H9 (cell line): ENCODE results near the gene MALSU1. TPM values are rescaled to one million over a fixed set of nuclear protein-coding genes. Genes with fewer than 3 reads are reported as not detected.

Source experiments
- DNase-seq: peaks from one replicate; pipeline ENCODE4 v3.0.0-alpha.2; 2017
- H2AFZ ChIP-seq: one replicate; pipeline ENCODE4 v1.6.1; 2013; ENCODE audit warnings: mild to moderate bottlenecking, low read length, control low read depth, moderate library complexity
- H2AK5ac ChIP-seq: 2 replicates; pipeline ENCODE4 v1.6.1; 2013; ENCODE audit warnings: low read length, control low read depth, mixed read lengths; ENCODE audit not compliant: insufficient read length
- H2BK120ac ChIP-seq: one replicate; pipeline ENCODE4 v1.6.1; 2013; ENCODE audit warnings: low read depth, mild to moderate bottlenecking, low read length, control low read depth, inconsistent platforms; ENCODE audit not compliant: poor library complexity, severe bottlenecking
- H2BK12ac ChIP-seq: 2 replicates; pipeline ENCODE4 v1.6.1; 2013; ENCODE audit warnings: low read length, control low read depth, mixed read lengths, low read depth; ENCODE audit not compliant: insufficient read length
- H2BK15ac ChIP-seq: 2 replicates; pipeline ENCODE4 v1.6.1; 2013; ENCODE audit warnings: low read depth, low read length, control low read depth
- H2BK20ac ChIP-seq: one replicate; pipeline ENCODE4 v1.6.1; 2013; ENCODE audit warnings: low read depth, mild to moderate bottlenecking, low read length, control low read depth, inconsistent platforms; ENCODE audit not compliant: poor library complexity, severe bottlenecking
- H2BK5ac ChIP-seq: 2 replicates; pipeline ENCODE4 v1.6.1; 2013; ENCODE audit warnings: low read length, control low read depth, mixed read lengths; ENCODE audit not compliant: insufficient read length
- H3K14ac ChIP-seq: 2 replicates; pipeline ENCODE4 v1.6.1; 2013; ENCODE audit warnings: low read length, control low read depth; ENCODE audit not compliant: insufficient read depth
- H3K18ac ChIP-seq: 2 replicates; pipeline ENCODE4 v1.6.1; 2013; ENCODE audit warnings: low read depth, mild to moderate bottlenecking, mixed read lengths, low read length, control low read depth; ENCODE audit not compliant: insufficient read length
- H3K23ac ChIP-seq: 2 replicates; pipeline ENCODE4 v1.6.1; 2013; ENCODE audit warnings: low read length, control low read depth, mixed read lengths, low read depth; ENCODE audit not compliant: insufficient read length
- H3K23me2 ChIP-seq: 2 replicates; pipeline ENCODE4 v1.6.1; 2013; ENCODE audit warnings: low read depth, mild to moderate bottlenecking, mixed read lengths, low read length, control low read depth; ENCODE audit not compliant: insufficient read length, poor library complexity, severe bottlenecking
- H3K27ac ChIP-seq: 2 replicates; pipeline ENCODE4 v1.5.1; 2013; ENCODE audit warnings: low read length, control low read depth, mixed read lengths, low read depth; ENCODE audit not compliant: insufficient read length
- H3K27me3 ChIP-seq: 2 replicates; pipeline ENCODE4 v1.6.1; 2013; ENCODE audit warnings: low read length, control low read depth, inconsistent platforms; ENCODE audit not compliant: insufficient read depth
- H3K4ac ChIP-seq: 2 replicates; pipeline ENCODE4 v1.6.1; 2013; ENCODE audit warnings: low read depth, mild to moderate bottlenecking, control low read depth, inconsistent platforms, low read length, moderate library complexity
- H3K4me1 ChIP-seq: 2 replicates; pipeline ENCODE4 v1.6.1; 2013; ENCODE audit warnings: low read length, control low read depth, inconsistent platforms; ENCODE audit not compliant: insufficient read depth
- H3K4me2 ChIP-seq: 2 replicates; pipeline ENCODE4 v1.6.1; 2013; ENCODE audit warnings: low read length, control low read depth, mixed read lengths; ENCODE audit not compliant: insufficient read length, insufficient read depth
- H3K56ac ChIP-seq: 2 replicates; pipeline ENCODE4 v1.6.1; 2013; ENCODE audit warnings: low read depth, mild to moderate bottlenecking, mixed read lengths, low read length, control low read depth; ENCODE audit not compliant: insufficient read length
- H3K79me1 ChIP-seq: 2 replicates; pipeline ENCODE4 v1.6.1; 2013; ENCODE audit warnings: low read depth, mild to moderate bottlenecking, moderate library complexity, low read length, control low read depth, inconsistent platforms; ENCODE audit not compliant: insufficient read depth, poor library complexity, severe bottlenecking
- H3K79me2 ChIP-seq: 2 replicates; pipeline ENCODE4 v1.6.1; 2013; ENCODE audit warnings: low read length, control low read depth, inconsistent platforms; ENCODE audit not compliant: insufficient read depth
- H3K9ac ChIP-seq: 2 replicates; pipeline ENCODE4 v1.6.1; 2013; ENCODE audit warnings: low read length, control low read depth, mixed read lengths; ENCODE audit not compliant: insufficient read length; ENCODE audit errors: extremely low read depth
- H3K9me3 ChIP-seq: one replicate; pipeline ENCODE4 v1.6.1; 2013; ENCODE audit warnings: low read depth, low read length, inconsistent platforms; ENCODE audit not compliant: control insufficient read depth
- H3T11ph ChIP-seq: one replicate; pipeline ENCODE4 v1.6.1; 2013; ENCODE audit warnings: mild to moderate bottlenecking, low read length, control low read depth, inconsistent platforms
- H4K20me1 ChIP-seq: one replicate; pipeline ENCODE4 v1.6.1; 2013; ENCODE audit not compliant: control insufficient read depth, insufficient read length, insufficient read depth
- H4K5ac ChIP-seq: 2 replicates; pipeline ENCODE4 v1.6.1; 2013; ENCODE audit warnings: low read depth, mild to moderate bottlenecking, mixed read lengths, low read length, control low read depth; ENCODE audit not compliant: insufficient read length
- H4K8ac ChIP-seq: replicated peaks from 2 replicates; pipeline ENCODE4 v1.6.1; 2013; ENCODE audit warnings: low read length, control low read depth, mixed read lengths, low read depth; ENCODE audit not compliant: insufficient read length
- H4K91ac ChIP-seq: 2 replicates; pipeline ENCODE4 v1.6.1; 2013; ENCODE audit warnings: low read depth, mild to moderate bottlenecking, moderate library complexity, mixed read lengths, low read length, control low read depth; ENCODE audit not compliant: insufficient read length
- H3K27ac Mint-ChIP-seq, 3 experiments: 2 replicates in 2 of 3; 3 replicates in 1 of 3; pipeline ENCODE4 v1.8.0; 2020 to 2021; ENCODE audit warnings: mixed read lengths in 3 of 3, mild to moderate bottlenecking in 1 of 3, moderate library complexity in 1 of 3
- H3K27me3 Mint-ChIP-seq: 2 replicates; pipeline ENCODE4 v1.8.0; 2021; ENCODE audit warnings: low read depth, mild to moderate bottlenecking, moderate library complexity, mixed read lengths
- H3K36me3 Mint-ChIP-seq, 3 experiments: 2 replicates in 2 of 3; 3 replicates in 1 of 3; pipeline ENCODE4 v1.8.0; 2020 to 2021; ENCODE audit warnings: low read depth in 3 of 3, mixed read lengths in 3 of 3; ENCODE audit not compliant: insufficient read depth in 1 of 3
- H3K4me1 Mint-ChIP-seq, 2 experiments: 2 replicates each; pipeline ENCODE4 v1.8.0; 2020; ENCODE audit warnings: mixed read lengths in 2 of 2
- H3K4me3 Mint-ChIP-seq, 2 experiments: 2 replicates in 1 of 2; 3 replicates in 1 of 2; pipeline ENCODE4 v1.8.0; 2020 to 2021; ENCODE audit warnings: mild to moderate bottlenecking in 2 of 2, mixed read lengths in 2 of 2, moderate library complexity in 1 of 2
- H3K9me3 Mint-ChIP-seq, 2 experiments: 2 replicates in 1 of 2; 3 replicates in 1 of 2; pipeline ENCODE4 v1.8.0; 2020; ENCODE audit warnings: mild to moderate bottlenecking in 2 of 2, mixed read lengths in 2 of 2, moderate library complexity in 1 of 2
- WGBS: extraction: QIAGEN DNeasy Blood & Tissue Kit; methylation state at CpG from one replicate; pipeline ENCODE4 v1.1.7; 2013; ENCODE audit warnings: missing lambda C conversion rate, low lambda C conversion rate, mixed read lengths; ENCODE audit not compliant: insufficient read length; ENCODE audit errors: extremely low coverage; 5-methylcytosine and 5-hydroxymethylcytosine counted together
- total RNA-seq: library from RNA; stranded (reverse); gene quantifications from 2 replicates; pipeline ENCODE4 v1.2.1, GENCODE V29; 2021
- TF ChIP-seq, protein P1 (sequence below): fragments of 200-600 bp; sonication (generic); conservative IDR thresholded peaks from 3 replicates; pipeline ENCODE4 v1.8.0; 2021; ENCODE audit warnings: antibody characterized with exemption, mild to moderate bottlenecking

Gene MALSU1
- total RNA-seq, 1 experiment from 2014 or later = 83.4 TPM

DNA sequence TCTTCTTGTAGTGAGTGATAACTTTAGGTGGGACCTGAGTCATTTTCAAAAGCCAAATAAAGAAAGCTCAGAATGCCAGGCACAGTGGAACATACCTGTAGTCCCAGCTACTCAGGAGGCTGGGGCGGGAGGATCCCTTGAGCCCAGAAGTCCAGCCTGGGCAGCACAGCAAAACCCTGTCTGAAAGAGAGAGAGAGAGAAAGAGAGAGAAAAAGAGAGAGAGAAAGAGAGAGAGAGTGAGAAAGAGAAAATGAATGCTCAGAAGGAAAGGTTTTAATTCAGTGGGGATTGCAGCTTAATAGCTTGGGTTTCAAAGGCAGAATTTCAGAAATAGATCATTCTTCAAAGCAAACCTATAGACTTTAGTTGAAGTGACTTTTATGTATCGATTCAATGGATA, 26.9 kb upstream of the MALSU1 start:
- DNase-seq = no peak

More for the DNA sequence above, 26.9 kb upstream of the MALSU1 start:
- no peak overlapping the region for H3K18ac ChIP-seq
- H3K27ac Mint-ChIP-seq = no peak overlapping the region
- no peak overlapping the region for H3K56ac ChIP-seq
- H4K20me1 ChIP-seq = no peaks in the 10 kb centered on the region
- no peak overlapping the region for H3K14ac ChIP-seq
- TF ChIP-seq, protein P1, sequence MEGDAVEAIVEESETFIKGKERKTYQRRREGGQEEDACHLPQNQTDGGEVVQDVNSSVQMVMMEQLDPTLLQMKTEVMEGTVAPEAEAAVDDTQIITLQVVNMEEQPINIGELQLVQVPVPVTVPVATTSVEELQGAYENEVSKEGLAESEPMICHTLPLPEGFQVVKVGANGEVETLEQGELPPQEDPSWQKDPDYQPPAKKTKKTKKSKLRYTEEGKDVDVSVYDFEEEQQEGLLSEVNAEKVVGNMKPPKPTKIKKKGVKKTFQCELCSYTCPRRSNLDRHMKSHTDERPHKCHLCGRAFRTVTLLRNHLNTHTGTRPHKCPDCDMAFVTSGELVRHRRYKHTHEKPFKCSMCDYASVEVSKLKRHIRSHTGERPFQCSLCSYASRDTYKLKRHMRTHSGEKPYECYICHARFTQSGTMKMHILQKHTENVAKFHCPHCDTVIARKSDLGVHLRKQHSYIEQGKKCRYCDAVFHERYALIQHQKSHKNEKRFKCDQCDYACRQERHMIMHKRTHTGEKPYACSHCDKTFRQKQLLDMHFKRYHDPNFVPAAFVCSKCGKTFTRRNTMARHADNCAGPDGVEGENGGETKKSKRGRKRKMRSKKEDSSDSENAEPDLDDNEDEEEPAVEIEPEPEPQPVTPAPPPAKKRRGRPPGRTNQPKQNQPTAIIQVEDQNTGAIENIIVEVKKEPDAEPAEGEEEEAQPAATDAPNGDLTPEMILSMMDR = no peak
- no peaks in the 10 kb centered on the region for H3K79me1 ChIP-seq
- no peak overlapping the region for H2AFZ ChIP-seq
- no peak overlapping the region for H3K23ac ChIP-seq
- peaks cover 8 to 11% of the 10 kb centered on the region in 2 experiments for H3K4me1 Mint-ChIP-seq
- H2AK5ac ChIP-seq = no peak overlapping the region
- H4K5ac ChIP-seq = no peak overlapping the region
- no peaks in the 10 kb centered on the region for H3K23me2 ChIP-seq
- H3K4me1 ChIP-seq = no peaks in the 10 kb centered on the region
- WGBS = no CpG with 5 or more reads among the region's 2 CpGs
- no peak overlapping the region for H3T11ph ChIP-seq
- H3K9ac ChIP-seq = no peak overlapping the region
- no peak overlapping the region for H3K27ac ChIP-seq
- H4K8ac ChIP-seq = no peak overlapping the region
- H3K9me3 ChIP-seq = no peaks in the 10 kb centered on the region
- no peaks in the 10 kb centered on the region for H3K9me3 Mint-ChIP-seq
- no peaks in the 10 kb centered on the region for H3K79me2 ChIP-seq
- H3K4ac ChIP-seq = no peak overlapping the region
- no peaks in the 10 kb centered on the region for H3K36me3 Mint-ChIP-seq
- H3K4me3 Mint-ChIP-seq = no peak overlapping the region
- H4K91ac ChIP-seq = no peak overlapping the region
- H2BK12ac ChIP-seq = no peak overlapping the region
- no peak overlapping the region for H3K4me2 ChIP-seq
- H2BK20ac ChIP-seq = no peak overlapping the region
- H3K27me3 ChIP-seq = no peaks in the 10 kb centered on the region
- H2BK15ac ChIP-seq = no peak overlapping the region
- peaks cover 4% of the 10 kb centered on the region for H3K27me3 Mint-ChIP-seq
- H2BK120ac ChIP-seq = no peak overlapping the region
- H2BK5ac ChIP-seq = no peak overlapping the region
